H1 (cell line): Measurements from ENCODE around the gene DSG2. TPM values are rescaled to one million over a fixed set of nuclear protein-coding genes. Genes with fewer than 3 reads are reported as not detected.

Experiments used
- CTCF ChIA-PET: fragments of 300-600 bp; sonication (Branson Sonifier 250); formaldehyde crosslinking; loops from one replicate; lab custom pipeline; 2021; ENCODE audit not compliant: partially characterized antibody; lab: Charles Lee
- POLR2A ChIA-PET: fragments of 300-600 bp; sonication (Branson Sonifier 250); formaldehyde crosslinking; loops from one replicate; lab custom pipeline; 2021; ENCODE audit warnings: inconsistent platforms; ENCODE audit not compliant: partially characterized antibody; lab: Charles Lee
- DNase-seq, 2 experiments: peaks; one replicate each; pipeline versions ENCODE4 v3.0.0 to v3.0.0-alpha.2; 2010 to 2022; ENCODE audit warnings: low spot score in 2 of 2, low read depth in 1 of 2, mixed read lengths in 1 of 2
- FAIRE-seq: peaks from 2 replicates; lab custom pipeline; 2011; peaks lifted over from hg19 to GRCh38; lab: Jason Lieb, UNC
- H2AFZ ChIP-seq: 2 replicates; pipeline ENCODE4 v1.8.1; 2012; ENCODE audit warnings: low read length, inconsistent platforms
- H2AK5ac ChIP-seq: 2 replicates; pipeline ENCODE4 v1.6.1; 2013; ENCODE audit warnings: low read depth, low read length
- H2BK120ac ChIP-seq: replicated peaks from 2 replicates; pipeline ENCODE3; 2013; ENCODE audit warnings: low read depth, low read length, inconsistent platforms
- H2BK12ac ChIP-seq: 2 replicates; pipeline ENCODE4 v1.6.1; 2013; ENCODE audit warnings: low read depth, low read length
- H2BK15ac ChIP-seq: 2 replicates; pipeline ENCODE4 v1.6.1; 2013; ENCODE audit warnings: low read length
- H2BK20ac ChIP-seq: 2 replicates; pipeline ENCODE4 v1.6.1; 2013; ENCODE audit warnings: low read length
- H2BK5ac ChIP-seq: 2 replicates; pipeline ENCODE4 v1.6.1; 2013; ENCODE audit warnings: low read depth, low read length
- H3K14ac ChIP-seq: 2 replicates; pipeline ENCODE4 v1.6.1; 2013; ENCODE audit warnings: inconsistent platforms; ENCODE audit not compliant: insufficient read length
- H3K18ac ChIP-seq: 2 replicates; pipeline ENCODE4 v1.6.1; 2013; ENCODE audit warnings: low read length; ENCODE audit errors: extremely low read depth
- H3K23ac ChIP-seq: 2 replicates; pipeline ENCODE4 v1.6.1; 2013; ENCODE audit warnings: inconsistent platforms; ENCODE audit not compliant: insufficient read length
- H3K23me2 ChIP-seq: 2 replicates; pipeline ENCODE4 v1.6.1; 2013; ENCODE audit warnings: low read depth, low read length
- H3K27ac ChIP-seq: 2 replicates; pipeline ENCODE4 v1.6.1; 2011; ENCODE audit warnings: low read depth, low read length, inconsistent platforms
- H3K27me3 ChIP-seq, 4 experiments: replicated peaks in 1 of 4; 1 replicate in 1 of 4; 2 replicates in 3 of 4; pipeline versions ENCODE4 v1.6.1 to v1.8.1; 2011 to 2013; ENCODE audit warnings: low read length in 3 of 4, mild to moderate bottlenecking in 3 of 4, inconsistent platforms in 2 of 4, mixed read lengths in 2 of 4, moderate library complexity in 1 of 4; ENCODE audit not compliant: control insufficient read depth in 3 of 4, insufficient read depth in 3 of 4; ENCODE audit errors: extremely low read depth in 1 of 4
- H3K36me3 ChIP-seq, 4 experiments: 2 replicates each; pipeline versions ENCODE4 v1.6.1 to v1.8.1; 2011 to 2013; ENCODE audit warnings: mild to moderate bottlenecking in 4 of 4, low read length in 3 of 4, moderate library complexity in 2 of 4, control low read depth in 1 of 4, inconsistent platforms in 1 of 4; ENCODE audit not compliant: insufficient read depth in 4 of 4, control insufficient read depth in 2 of 4
- H3K4ac ChIP-seq: replicated peaks from 2 replicates; pipeline ENCODE3; 2013; ENCODE audit warnings: low read length, low read depth, mixed read lengths, inconsistent platforms; ENCODE audit not compliant: insufficient read length
- H3K4me1 ChIP-seq, 4 experiments: replicated peaks in 1 of 4; 1 replicate in 1 of 4; 2 replicates in 3 of 4; pipeline versions ENCODE4 v1.6.1 to v1.8.1; 2011 to 2013; ENCODE audit warnings: low read length in 3 of 4, inconsistent platforms in 2 of 4, mixed read lengths in 1 of 4; ENCODE audit not compliant: insufficient read depth in 4 of 4, control insufficient read depth in 3 of 4
- H3K4me2 ChIP-seq, 2 experiments: 2 replicates each; pipeline versions ENCODE4 v1.6.1 to v1.8.1; 2011 to 2013; ENCODE audit warnings: low read depth in 2 of 2, low read length in 2 of 2, control low read depth in 1 of 2, inconsistent platforms in 1 of 2, mild to moderate bottlenecking in 1 of 2; ENCODE audit not compliant: insufficient read depth in 1 of 2
- H3K4me3 ChIP-seq, 4 experiments: fragments of 200-600, 300-600 bp in 1 of 4; sonication (generic), shearing (Covaris generic), sonication (Bioruptor Twin) in 1 of 4; 2 replicates each; pipeline versions ENCODE4 v1.5.1 to v1.8.1; 2011 to 2016; ENCODE audit warnings: low read length in 4 of 4, low read depth in 3 of 4, control low read depth in 2 of 4, inconsistent platforms in 2 of 4, mild to moderate bottlenecking in 2 of 4, mixed read lengths in 1 of 4, moderate library complexity in 1 of 4; ENCODE audit not compliant: insufficient read depth in 2 of 4; ENCODE audit errors: extremely low read depth in 1 of 4
- H3K56ac ChIP-seq: replicated peaks from 2 replicates; pipeline ENCODE3; 2013; ENCODE audit warnings: low read depth, mild to moderate bottlenecking, mixed read lengths, low read length, inconsistent platforms; ENCODE audit not compliant: insufficient read length
- H3K79me1 ChIP-seq: 2 replicates; pipeline ENCODE4 v1.6.1; 2013; ENCODE audit warnings: low read depth, low read length, control low read depth
- H3K79me2 ChIP-seq, 2 experiments: 2 replicates each; pipeline versions ENCODE4 v1.6.1 to v1.8.1; 2012 to 2013; ENCODE audit warnings: low read length in 2 of 2, mild to moderate bottlenecking in 2 of 2, inconsistent platforms in 1 of 2; ENCODE audit not compliant: insufficient read depth in 2 of 2, control insufficient read depth in 1 of 2
- H3K9ac ChIP-seq, 4 experiments: replicated peaks in 1 of 4; 1 replicate in 1 of 4; 2 replicates in 3 of 4; pipeline versions ENCODE4 v1.6.1 to v1.8.1; 2011 to 2013; ENCODE audit warnings: low read depth in 3 of 4, low read length in 3 of 4, control low read depth in 2 of 4, mild to moderate bottlenecking in 2 of 4, moderate library complexity in 2 of 4, inconsistent platforms in 1 of 4; ENCODE audit errors: extremely low read depth in 1 of 4
- H3K9me3 ChIP-seq, 2 experiments: 2 replicates each; pipeline versions ENCODE4 v1.6.1 to v1.8.1; 2012 to 2013; ENCODE audit warnings: mild to moderate bottlenecking in 2 of 2, moderate library complexity in 2 of 2, control low read depth in 1 of 2, inconsistent platforms in 1 of 2, low read depth in 1 of 2, low read length in 1 of 2, mixed read lengths in 1 of 2; ENCODE audit not compliant: insufficient read depth in 2 of 2
- H4K20me1 ChIP-seq, 2 experiments: replicated peaks in 1 of 2; 2 replicates each; pipeline versions ENCODE3 to v1.8.1; 2011 to 2013; ENCODE audit warnings: inconsistent platforms in 2 of 2, low read length in 2 of 2, mild to moderate bottlenecking in 1 of 2; ENCODE audit not compliant: insufficient read depth in 2 of 2, control insufficient read depth in 1 of 2
- H4K5ac ChIP-seq: 2 replicates; pipeline ENCODE4 v1.6.1; 2013; ENCODE audit warnings: low read length, low read depth, mixed read lengths, inconsistent platforms; ENCODE audit not compliant: insufficient read length
- H4K8ac ChIP-seq: 2 replicates; pipeline ENCODE4 v1.8.0; 2013; ENCODE audit warnings: mild to moderate bottlenecking, moderate library complexity, low read length, inconsistent platforms; ENCODE audit not compliant: insufficient read depth; ENCODE audit errors: extremely low read depth
- H4K91ac ChIP-seq: replicated peaks from 2 replicates; pipeline ENCODE3; 2013; ENCODE audit warnings: low read length, mixed read lengths, inconsistent platforms; ENCODE audit not compliant: insufficient read length
- BCL11A ChIP-seq, 2 experiments: IDR thresholded peaks; one replicate each; pipeline ENCODE4 v1.6.1; 2011; ENCODE audit warnings: low read depth in 2 of 2, low read length in 2 of 2, mild to moderate bottlenecking in 2 of 2
- CHD1 ChIP-seq: IDR thresholded peaks from 2 replicates; pipeline ENCODE4 v1.6.1; 2012; ENCODE audit warnings: low read depth, low read length, improper control_type of control experiment
- MAFK ChIP-seq: IDR thresholded peaks from 2 replicates; pipeline ENCODE4 v1.6.1; 2012; ENCODE audit warnings: low read depth, mild to moderate bottlenecking, improper control_type of control experiment, low read length
- NRF1 ChIP-seq: IDR thresholded peaks from 2 replicates; pipeline ENCODE4 v1.6.1; 2011; ENCODE audit warnings: mild to moderate bottlenecking, low read depth, low read length, improper control_type of control experiment
- RNF2 ChIP-seq: fragments of 200-900, 300-1000 bp; sonication (generic); IDR thresholded peaks from 2 replicates; pipeline ENCODE4 v1.7.1; 2016; ENCODE audit warnings: borderline replicate concordance, low read depth, mild to moderate bottlenecking, antibody characterized with exemption, low read length; ENCODE audit not compliant: poor library complexity, severe bottlenecking; ENCODE audit errors: missing control alignments
- SUZ12 ChIP-seq: fragments of 200-600 bp; sonication (generic); IDR thresholded peaks from 2 replicates; pipeline ENCODE4 v1.6.1; 2012; ENCODE audit warnings: mild to moderate bottlenecking, inconsistent platforms, low read length, moderate library complexity, mixed read lengths
- TCF12 ChIP-seq: IDR thresholded peaks from 2 replicates; pipeline ENCODE4 v1.6.1; 2011; ENCODE audit warnings: low read depth, mild to moderate bottlenecking, low read length
- TEAD4 ChIP-seq: IDR thresholded peaks from 2 replicates; pipeline ENCODE4 v1.6.1; 2012; ENCODE audit warnings: low read depth, low read length, inconsistent platforms, mixed read lengths
- YY1 ChIP-seq: IDR thresholded peaks from 2 replicates; pipeline ENCODE4 v1.6.1; 2011; ENCODE audit warnings: low read depth, mild to moderate bottlenecking, low read length
- ZNF274 ChIP-seq: IDR thresholded peaks from 2 replicates; pipeline ENCODE4 v1.7.0; 2012; ENCODE audit warnings: low read length, borderline replicate concordance; ENCODE audit errors: extremely low read depth
- WGBS, 2 experiments: shearing (Covaris generic) in 1 of 2; methylation state at CpG; one replicate each; pipeline versions ENCODE4 v1.1.6 to v1.1.7; 2013 to 2015; ENCODE audit warnings: low lambda C conversion rate in 2 of 2, mixed read lengths in 2 of 2, inconsistent platforms in 1 of 2, low coverage in 1 of 2, missing lambda C conversion rate in 1 of 2; ENCODE audit not compliant: insufficient replicate concordance in 2 of 2, insufficient coverage in 1 of 2, insufficient read length in 1 of 2; ENCODE audit errors: extremely low coverage in 1 of 2, missing lambda C conversion rate in 1 of 2; 5-methylcytosine and 5-hydroxymethylcytosine counted together
- polyA plus RNA-seq, 7 experiments: library from polyadenylated mRNA; depleted of rRNA in 3 of 7; stranded (reverse) in 5 of 7; unstranded in 2 of 7; fragments of >200 nt in 5 of 7; fragments of 200-250 nt in 2 of 7; gene quantifications; 1 replicate in 5 of 7; 2 replicates in 1 of 7; 4 replicates in 1 of 7; pipeline versions ENCODE4 v1.2.1 to v1.2.3, GENCODE V29; 2011 to 2013; ENCODE audit warnings: missing spikeins in 2 of 7, mixed read lengths in 2 of 7
- total RNA-seq: library from RNA; stranded (reverse); fragmentation: NEBNext Ultra II Directional; extraction: Animal tissue kit (Norgen Biotek cat#: 25700); gene quantifications from 2 replicates; pipeline ENCODE4 v1.2.1, GENCODE V29; 2021
- TF ChIP-seq, protein P1 (sequence below): IDR thresholded peaks from 2 replicates; pipeline ENCODE4 v1.6.1; 2011; ENCODE audit warnings: low read depth, mild to moderate bottlenecking, low read length; ENCODE audit not compliant: insufficient read depth
- TF ChIP-seq, protein P2 (sequence below): IDR thresholded peaks from 2 replicates; pipeline ENCODE4 v1.6.1; 2012; ENCODE audit warnings: low read length, inconsistent platforms

DSG2 gene
- total and polyA plus RNA-seq, 2 of the 8 experiments (the other 6 are each of a cell fraction or from before 2014, with no cell fraction given): 60.1 to 144 TPM

DNA sequence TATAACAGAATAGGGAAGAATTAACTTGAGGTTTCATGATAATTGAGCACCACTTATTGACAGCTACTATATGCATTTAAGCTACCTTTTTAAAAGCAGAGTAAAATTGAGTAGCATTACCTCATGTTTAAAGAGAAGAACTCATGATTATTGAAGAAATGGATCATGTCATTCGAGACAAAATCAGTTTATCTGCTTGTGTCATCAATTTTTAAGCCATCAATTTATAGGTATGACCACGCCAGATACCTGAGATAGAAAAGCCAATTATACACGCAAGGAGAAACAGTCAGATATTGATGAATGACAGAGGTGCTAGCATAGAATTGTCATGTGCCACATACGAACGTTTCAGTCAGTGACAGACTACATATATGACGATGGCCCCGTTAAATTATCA, 28.4 kb downstream of the DSG2 start:
- no peak overlapping the region for H2BK12ac ChIP-seq
- no peaks in the 10 kb centered on the region for H3K4me1 ChIP-seq
- H2BK15ac ChIP-seq: no peak overlapping the region
- no peak overlapping the region for H3K23ac ChIP-seq
- H3K79me2 ChIP-seq: no peaks in the 10 kb centered on the region
- FAIRE-seq: no peak
- ChIA-PET POLR2A (no interaction called here), CTCF (interaction anchor here (0.7 to 2.1 kb wide), 6 partner anchors 11 to 526 kb away, joined by 3 to 7 read pairs (median 4); no protein-coding TSS in a partner anchor)
- H3K36me3 ChIP-seq: peaks cover 12 to 77% (median 56%) of the 10 kb centered on the region in 4 experiments
- H3K4me2 ChIP-seq: no peak overlapping the region
- no peak overlapping the region for H2BK5ac ChIP-seq
- H3K23me2 ChIP-seq: no peaks in the 10 kb centered on the region
- H3K18ac ChIP-seq: no peak overlapping the region
- H3K4ac ChIP-seq: no peak overlapping the region
- no peak overlapping the region for H3K4me3 ChIP-seq
- H2BK20ac ChIP-seq: no peak overlapping the region
- H3K27me3 ChIP-seq: no peaks in the 10 kb centered on the region
- DNase-seq: no peak
- H2AK5ac ChIP-seq: no peak overlapping the region
- no peak overlapping the region for H3K27ac ChIP-seq
- no peaks in the 10 kb centered on the region for H3K79me1 ChIP-seq
- H3K9ac ChIP-seq: no peak overlapping the region
- no peak overlapping the region for H4K8ac ChIP-seq
- no peak overlapping the region for H3K56ac ChIP-seq
- H4K91ac ChIP-seq: no peak overlapping the region
- WGBS, 2 experiments: 92% methylated on average over 7 of the region's 7 CpGs; no CpG with 5 or more reads in 1 of the 2 experiments
- H2AFZ ChIP-seq: no peak overlapping the region
- H4K20me1 ChIP-seq: no peaks in the 10 kb centered on the region
- no peak overlapping the region for H3K14ac ChIP-seq
- H3K9me3 ChIP-seq: no peaks in the 10 kb centered on the region
- no peak overlapping the region for H2BK120ac ChIP-seq
- no peak overlapping the region for H4K5ac ChIP-seq
- TF ChIP-seq, protein P1, sequence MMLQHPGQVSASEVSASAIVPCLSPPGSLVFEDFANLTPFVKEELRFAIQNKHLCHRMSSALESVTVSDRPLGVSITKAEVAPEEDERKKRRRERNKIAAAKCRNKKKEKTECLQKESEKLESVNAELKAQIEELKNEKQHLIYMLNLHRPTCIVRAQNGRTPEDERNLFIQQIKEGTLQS: no peak
- TF ChIP-seq NRF1 (no peak), SUZ12 (no peak), BCL11A (IDR thresholded peaks at IDR 0.05; ENCODE audit: low read depth in 2 of 2, low read length in 2 of 2) (no peak), CHD1 (no peak), RNF2 (no peak), ZNF274 (no peak), TEAD4 (no peak), YY1 (no peak), MAFK (no peak), TCF12 (no peak)
- TF ChIP-seq, protein P2, sequence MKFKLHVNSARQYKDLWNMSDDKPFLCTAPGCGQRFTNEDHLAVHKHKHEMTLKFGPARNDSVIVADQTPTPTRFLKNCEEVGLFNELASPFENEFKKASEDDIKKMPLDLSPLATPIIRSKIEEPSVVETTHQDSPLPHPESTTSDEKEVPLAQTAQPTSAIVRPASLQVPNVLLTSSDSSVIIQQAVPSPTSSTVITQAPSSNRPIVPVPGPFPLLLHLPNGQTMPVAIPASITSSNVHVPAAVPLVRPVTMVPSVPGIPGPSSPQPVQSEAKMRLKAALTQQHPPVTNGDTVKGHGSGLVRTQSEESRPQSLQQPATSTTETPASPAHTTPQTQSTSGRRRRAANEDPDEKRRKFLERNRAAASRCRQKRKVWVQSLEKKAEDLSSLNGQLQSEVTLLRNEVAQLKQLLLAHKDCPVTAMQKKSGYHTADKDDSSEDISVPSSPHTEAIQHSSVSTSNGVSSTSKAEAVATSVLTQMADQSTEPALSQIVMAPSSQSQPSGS: no peak
